SKM-1 (cell line): ENCODE data around the gene MRRF.

Source experiments
- DNase-seq: peaks from one replicate; lab custom pipeline; 2025; ENCODE audit not compliant: unreplicated experiment; lab: John Stamatoyannopoulos, UW

Gene MRRF

GRCh38 chr9:122378236-122378635 is 113.6 kb downstream of the MRRF start:
- DNase-seq: no peak

- DNase-seq: no peak
Measured at GRCh38 chr9:122379340-122379739, 114.7 kb downstream of the MRRF start.

- no peak for DNase-seq
Measured at GRCh38 chr9:122380293-122380692, 115.6 kb downstream of the MRRF start.
